Activated T-cell treated with anti-CD3 and anti-CD28 coated beads for 24 hours (primary cell): Measurements from ENCODE around the gene ADRM1.

Experiments
- DNase-seq: peaks from one replicate; pipeline ENCODE4 v3.0.0-alpha.2; 2020; ENCODE audit warnings: low read depth

The ADRM1 gene

DNA sequence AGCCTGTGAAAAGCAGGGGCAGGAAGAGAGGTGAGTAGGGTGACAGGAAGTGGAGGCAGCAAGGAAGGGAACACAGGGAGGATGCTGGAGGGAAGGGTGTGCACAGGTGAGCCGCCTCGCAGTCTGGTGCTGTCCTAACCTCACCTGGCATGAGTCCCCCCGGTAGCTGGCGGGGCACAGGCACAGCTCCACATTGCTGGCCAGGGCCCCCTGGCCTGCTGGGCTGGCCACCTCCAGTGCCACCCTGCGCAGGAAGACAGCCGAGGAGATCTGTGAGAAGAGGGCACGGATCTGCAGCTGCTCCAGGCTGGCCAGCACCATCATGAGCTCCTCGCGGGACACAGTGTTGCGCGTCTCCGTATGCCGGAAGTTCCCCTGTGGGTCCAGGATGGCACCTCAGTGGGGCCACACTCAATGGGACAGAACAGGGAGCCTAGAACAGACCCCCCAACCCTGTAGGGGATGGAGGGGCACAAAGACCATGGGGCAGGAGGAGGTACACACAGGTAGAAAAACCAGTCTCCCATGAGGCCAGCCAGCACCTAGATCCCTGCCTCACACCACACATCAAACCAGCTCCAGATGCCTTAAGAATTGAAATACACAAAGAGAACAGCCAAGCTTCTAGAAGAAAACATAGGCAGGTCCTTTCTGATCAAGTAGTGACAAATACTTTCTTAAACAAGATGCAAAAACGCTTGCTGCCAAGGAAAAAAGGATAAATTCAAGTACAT is 22.5 kb downstream of the ADRM1 start:
- no peak for DNase-seq

DNA sequence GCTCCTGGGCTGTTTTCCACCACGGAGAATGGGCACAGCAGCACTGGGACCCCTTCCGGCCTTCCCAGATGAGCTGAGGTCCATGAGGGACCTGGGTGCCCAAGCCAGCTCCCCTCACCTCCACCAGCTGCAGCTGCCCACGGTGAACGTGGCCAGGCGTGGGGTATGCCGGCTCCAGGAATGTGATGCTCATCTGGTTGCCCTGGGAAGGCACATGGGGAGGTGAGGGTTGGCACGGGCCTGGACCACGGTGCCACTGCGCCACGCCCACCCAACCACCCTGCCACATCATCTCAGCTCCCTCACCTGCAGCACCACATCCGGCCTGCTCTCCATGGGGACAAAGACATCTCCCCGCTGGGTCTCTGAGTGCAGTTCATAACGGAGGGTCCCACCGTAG is 23.8 kb downstream of the ADRM1 start:
- DNase-seq, result no peak

- DNase-seq, result no peak
Observed at GRCh38 chr20:62326959-62327725, 24.3 kb downstream of the ADRM1 start.

DNA sequence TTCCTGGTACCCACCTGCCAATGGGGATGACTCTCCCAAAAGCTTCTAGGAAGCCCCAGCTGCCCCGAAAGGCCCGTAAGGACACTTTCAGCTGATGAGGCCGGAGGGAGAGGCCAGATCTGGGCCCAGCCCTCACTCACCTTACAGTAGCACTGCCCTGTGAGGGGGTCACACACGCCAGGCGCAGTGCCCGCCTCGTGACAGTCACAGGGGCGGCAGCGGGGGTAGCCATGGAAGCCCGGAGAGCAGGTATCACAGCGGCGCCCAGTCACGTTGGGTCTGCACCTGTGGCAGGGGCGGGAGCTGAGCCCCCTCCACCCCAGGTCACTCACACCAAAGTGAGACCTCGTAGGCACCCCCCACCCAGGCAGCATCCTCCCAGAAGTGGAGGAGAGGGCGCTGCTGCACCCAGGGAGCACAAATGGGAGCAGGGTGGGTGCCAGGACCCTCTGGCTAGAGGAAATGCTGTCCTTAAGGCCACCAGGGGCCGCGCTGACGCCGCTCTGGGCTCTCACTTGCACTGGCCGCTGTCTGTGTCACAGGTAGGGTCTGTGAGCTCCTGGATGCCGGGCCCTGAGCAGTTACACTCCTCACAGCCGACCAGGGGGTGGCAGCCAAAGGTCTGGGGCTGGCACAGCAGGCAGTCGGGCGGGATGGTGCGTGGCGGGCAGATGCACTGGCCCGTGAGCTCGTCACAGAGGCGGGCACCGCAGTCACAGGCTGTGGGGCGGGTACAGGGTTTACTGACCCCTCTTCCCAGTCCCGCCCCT is 25.1 kb downstream of the ADRM1 start:
- no peak for DNase-seq

- no peak for DNase-seq
Observed at GRCh38 chr20:62328684-62329388, 26.0 kb downstream of the ADRM1 start.

- DNase-seq, result no peak
Observed at GRCh38 chr20:62329389-62330377, 26.9 kb downstream of the ADRM1 start.

DNA sequence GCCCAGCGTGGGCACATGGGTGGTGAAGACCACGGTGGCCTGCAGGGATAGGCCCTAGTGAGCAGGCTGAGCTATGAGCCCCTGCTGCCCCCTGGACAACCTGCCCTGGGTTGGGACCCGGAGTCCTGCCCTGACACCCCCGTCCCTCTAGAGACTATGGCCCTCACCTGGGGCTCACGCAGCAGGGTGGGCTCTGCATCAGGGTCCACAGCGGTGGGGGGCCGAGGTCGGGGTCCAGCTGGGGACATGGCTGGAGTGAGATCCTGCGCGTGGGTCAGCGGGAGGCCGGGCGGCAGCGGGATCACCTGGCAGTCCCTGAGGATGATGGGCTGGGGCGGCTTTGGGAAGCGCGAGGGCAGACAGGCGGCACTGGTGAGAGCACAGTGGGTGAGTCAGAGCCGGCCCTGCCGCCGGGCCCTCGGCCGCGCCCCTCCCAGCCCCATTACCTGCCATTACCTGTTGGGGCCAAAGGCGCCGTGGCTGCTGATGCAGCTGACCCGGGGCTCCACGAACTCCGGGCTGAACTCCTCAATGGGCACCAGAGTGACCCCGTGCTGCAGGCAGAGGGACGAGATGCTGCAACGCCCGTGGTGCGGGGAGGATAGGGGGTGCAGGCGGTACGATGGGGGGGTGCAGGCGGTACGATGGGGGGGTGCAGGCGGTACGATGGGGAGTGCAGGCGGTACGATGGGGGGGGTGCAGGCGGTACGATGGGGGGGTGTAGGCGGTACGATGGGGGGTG is 27.9 kb downstream of the ADRM1 start:
- no peak for DNase-seq

DNA sequence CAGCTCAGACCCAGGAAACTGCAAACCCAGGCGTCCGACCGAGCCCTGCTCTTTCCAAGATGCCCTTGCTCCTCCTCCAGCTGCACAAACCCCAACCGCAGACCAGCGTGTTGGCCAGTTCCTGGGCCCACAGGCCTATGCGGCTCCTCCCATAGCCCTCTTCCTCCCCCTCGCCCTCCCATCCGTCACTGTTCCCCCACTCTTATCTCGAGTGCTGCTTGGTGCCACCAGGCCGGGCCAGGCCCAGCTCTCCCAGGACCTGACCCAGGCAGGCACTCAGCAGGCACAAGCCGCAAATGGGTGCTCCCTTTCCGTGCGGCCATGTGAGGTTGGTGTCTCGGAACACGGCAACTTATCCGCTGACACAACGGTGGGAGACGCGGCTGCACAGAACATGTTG is 28.6 kb downstream of the ADRM1 start:
- no peak for DNase-seq

DNA sequence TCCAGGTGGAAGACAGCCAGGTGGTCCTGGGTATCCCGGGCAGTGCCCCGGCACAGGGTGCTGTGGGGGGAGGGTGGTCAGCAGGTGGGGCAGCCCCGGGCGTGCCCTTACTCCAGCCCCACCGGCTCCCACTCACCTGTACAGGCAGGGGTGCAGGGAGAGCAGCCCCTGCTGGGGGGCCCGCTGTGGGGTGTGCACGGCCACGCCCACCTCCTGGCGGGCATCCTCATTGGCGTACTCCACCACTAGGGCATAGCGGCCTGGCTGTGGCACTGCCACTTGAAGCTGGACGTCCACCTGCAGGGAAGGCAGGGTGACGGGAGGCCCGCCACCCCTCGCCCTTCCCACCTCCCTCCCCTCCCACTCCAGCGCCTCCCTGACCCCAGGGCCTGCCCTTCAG is 29.6 kb downstream of the ADRM1 start:
- DNase-seq, result no peak

- no peak for DNase-seq
Observed at GRCh38 chr20:62332989-62333819, 30.4 kb downstream of the ADRM1 start.

DNA sequence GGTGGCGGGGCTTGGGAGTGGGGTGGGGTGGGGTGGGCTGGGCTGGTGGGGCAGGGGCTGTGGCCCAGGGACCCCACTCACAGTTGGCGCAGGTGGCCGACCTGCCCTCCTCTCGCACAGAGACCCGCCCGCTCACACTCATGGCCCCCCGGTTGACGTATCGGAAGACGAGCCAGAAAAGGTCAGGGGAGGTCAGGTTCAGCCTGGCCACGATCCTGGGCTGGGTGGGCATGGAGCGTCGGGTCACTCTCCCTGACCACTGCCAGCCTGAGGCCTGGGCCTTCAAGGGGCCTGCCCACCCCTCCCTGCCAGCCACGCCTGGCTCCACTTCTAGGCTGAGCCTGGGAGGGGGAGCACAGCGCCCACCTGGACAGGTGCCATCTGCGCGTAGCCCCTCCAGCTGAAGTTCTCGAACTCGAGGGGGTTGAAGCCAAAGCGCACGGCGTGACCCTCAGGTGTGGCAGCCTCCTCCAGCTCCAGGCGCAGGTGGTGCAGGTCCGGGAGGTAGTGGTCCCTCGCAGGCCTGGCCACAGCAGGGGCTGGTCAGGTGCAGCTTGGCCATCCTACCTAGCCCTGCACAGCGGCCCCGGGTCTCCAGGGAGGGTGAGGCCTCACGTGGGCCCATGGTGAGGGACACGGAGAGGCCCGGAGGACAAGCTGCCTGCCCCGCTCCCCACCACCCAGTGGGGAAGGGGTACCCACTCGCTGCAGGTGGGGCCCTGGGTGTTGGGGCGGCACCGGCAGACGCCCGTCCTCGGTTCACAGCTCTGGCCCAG is 31.2 kb downstream of the ADRM1 start:
- DNase-seq, result no peak

GRCh38 chr20:62334881-62335280 is 32.1 kb downstream of the ADRM1 start:
- no peak for DNase-seq

DNA sequence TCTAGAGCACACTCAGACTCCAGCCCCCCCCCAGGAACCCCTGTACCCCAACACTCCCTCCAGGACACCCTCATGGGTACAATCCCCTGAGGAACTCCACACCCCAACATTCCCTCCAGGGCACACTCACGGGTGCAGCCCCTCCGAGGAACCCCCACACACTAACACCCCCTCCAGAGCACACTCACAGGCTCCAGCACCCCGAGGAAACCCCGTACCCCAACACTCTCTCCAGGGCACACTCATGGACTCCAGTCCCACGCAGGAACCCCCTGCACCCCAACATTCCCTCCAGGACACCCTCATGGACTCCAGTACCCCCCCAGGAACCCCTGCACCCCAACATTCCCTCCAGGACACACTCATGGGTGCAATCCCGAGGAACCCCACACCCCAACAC is 32.7 kb downstream of the ADRM1 start:
- DNase-seq, result no peak

- DNase-seq, result no peak
Observed at GRCh38 chr20:62336329-62336728, 33.5 kb downstream of the ADRM1 start.

GRCh38 chr20:62336775-62337557 is 34.2 kb downstream of the ADRM1 start:
- no peak for DNase-seq

- DNase-seq, result no peak
Observed at GRCh38 chr20:62337558-62338293, 34.9 kb downstream of the ADRM1 start.

DNA sequence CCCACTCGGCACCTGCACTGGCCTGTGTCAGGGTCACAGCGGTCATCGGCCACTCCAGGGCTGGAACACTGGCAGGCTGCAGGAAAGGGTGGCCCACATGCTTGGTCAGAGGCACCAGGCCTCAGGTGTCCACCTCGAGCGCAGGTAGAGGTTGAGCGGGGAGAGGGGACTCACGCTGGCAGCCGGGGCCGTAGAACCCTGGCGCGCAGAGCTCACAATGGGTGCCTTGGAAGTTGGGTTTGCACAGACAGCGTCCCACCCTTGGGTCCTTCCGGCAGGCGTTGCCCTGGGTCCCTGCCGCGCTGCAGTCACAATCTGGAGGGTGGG is 35.5 kb downstream of the ADRM1 start:
- no peak for DNase-seq
